Adrenal gland (tissue), 12 donors: ENCODE data around the gene PTPN23. TPM values are rescaled to one million over a fixed set of nuclear protein-coding genes. Genes with fewer than 3 reads are reported as not detected.

ENCODE experiments used
- DNase-seq, 7 donors: peaks; one replicate each; pipeline ENCODE4 v3.0.0-alpha.2; 2019 to 2020
- H3K27ac ChIP-seq, 5 donors: fragments of 200-600 bp; sonication (generic) in 4 of 5; 1 replicate in 3 of 5; 2 replicates in 2 of 5; pipeline versions ENCODE4 v1.5.1 to v1.8.0; 2016 to 2020; ENCODE audit warnings: mild to moderate bottlenecking in 1 of 5
- H3K27me3 ChIP-seq: fragments of 200-600 bp; 2 replicates; pipeline ENCODE4 v1.8.0; 2021
- H3K36me3 ChIP-seq, 2 donors: fragments of 200-600 bp; replicated peaks in 1 of 2; 1 replicate in 1 of 2; 2 replicates in 1 of 2; pipeline versions ENCODE4 v1.5.1 to v1.8.0; 2018 to 2022
- H3K4me1 ChIP-seq, 2 donors: fragments of 200-600 bp; replicated peaks in 1 of 2; 1 replicate in 1 of 2; 2 replicates in 1 of 2; pipeline versions ENCODE4 v1.5.1 to v1.8.0; 2018 to 2021
- H3K4me3 ChIP-seq, 4 donors: fragments of 200-600 bp; sonication (generic) in 3 of 4; one replicate each; pipeline ENCODE4 v1.5.1; 2016 to 2018
- H3K9me3 ChIP-seq, 3 donors: fragments of 200-600 bp; sonication (generic) in 1 of 3; replicated peaks in 1 of 3; 1 replicate in 2 of 3; 2 replicates in 1 of 3; pipeline versions ENCODE4 v1.5.1 to v1.8.0; 2016 to 2021
- POLR2A ChIP-seq, 2 donors: fragments of 450-650 bp; IDR thresholded peaks; one replicate each; pipeline ENCODE4 v1.6.1; 2017; ENCODE audit warnings: antibody characterized with exemption in 2 of 2, mild to moderate bottlenecking in 2 of 2, moderate library complexity in 1 of 2
- WGBS, 4 donors: extraction: QIAGEN DNeasy Blood & Tissue Kit in 2 of 4; methylation state at CpG; one replicate each; pipeline versions ENCODE4 v1.1.5 to v1.1.7; 2013 to 2017; 5-methylcytosine and 5-hydroxymethylcytosine counted together
- intact Hi-C, 2 donors: fragments of 100-400 bp; cut with DNase I; formaldehyde crosslinking; loops; one replicate each; pipeline versions ENCODE4 v1.14.1 to v1.15.0; 2022 to 2023
- polyA plus RNA-seq, 3 donors: library from polyadenylated mRNA; stranded (reverse); fragments of 200-250 nt in 2 of 3; fragments of 350-450 nt in 1 of 3; fragmentation: Illumina TruSeq in 1 of 3; extraction: RNeasy Lipid Tissue Mini Kit (QIAGEN cat#74804) in 1 of 3; gene quantifications; one replicate each; pipeline ENCODE4 v1.2.3, GENCODE V29; 2013 to 2014
- total RNA-seq, 9 donors: library from RNA; depleted of rRNA in 4 of 9; stranded (reverse); fragments of >200 nt in 4 of 9; fragments of 120-200 nt in 1 of 9; fragmentation: NEBNext Ultra II Directional in 1 of 9; extraction: Animal tissue kit (Norgen Biotek cat#: 25700) in 1 of 9; gene quantifications; one replicate each; pipeline versions ENCODE4 v1.1.0 to v1.2.4, GENCODE V29; 2013 to 2023
- TF ChIP-seq, protein P1 (sequence below), 6 experiments: fragments of 450-650 bp in 4 of 6; fragments of 200-600 bp in 2 of 6; sonication (generic) in 1 of 6; IDR thresholded peaks; 1 replicate in 5 of 6; 2 replicates in 1 of 6; pipeline versions ENCODE4 v1.5.1 to v1.8.0; 2016 to 2021; ENCODE audit warnings: antibody characterized with exemption in 6 of 6, mild to moderate bottlenecking in 2 of 6, moderate library complexity in 1 of 6
- donor health status: healthy with polysubstance abuse.
- donor health status: Bipolar disorder and iron deficiency.
- donor health status: DM: yes; HTN: yes; CAD: no.
- donor health status: DM: no; HTN: no; CAD: no.
- donor health status: DM: no; HTN: no; CAD: no.
- donor health status: DM: yes; HTN: yes; CAD: no.

Gene PTPN23
- total and polyA plus RNA-seq, 12 donors: 8.4 to 70.0 (median 33.9) TPM

DNA sequence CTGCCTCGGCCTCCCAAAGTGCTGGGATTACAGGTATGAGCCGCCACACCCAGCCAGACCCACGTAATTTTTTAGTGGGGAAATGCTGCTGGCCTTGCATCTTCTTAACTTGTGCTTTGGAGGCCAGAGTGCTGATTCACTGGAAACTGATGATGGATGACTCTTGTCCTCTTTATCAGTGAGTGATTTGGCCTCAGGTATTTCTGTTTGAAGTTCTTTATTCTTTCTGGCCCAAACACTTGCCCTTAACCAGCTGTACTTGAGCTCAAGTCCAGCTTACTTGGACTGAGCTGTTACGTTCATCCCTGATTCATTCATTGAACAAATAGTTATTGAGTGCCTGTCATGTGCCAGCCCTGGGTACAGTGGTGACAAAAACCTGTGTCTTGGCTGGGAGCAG, 4.2 kb downstream of the PTPN23 start:
- WGBS, 4 donors: 33 to 45% (median 38%) methylated on average over 3 to 4 of the region's 4 CpGs

DNA sequence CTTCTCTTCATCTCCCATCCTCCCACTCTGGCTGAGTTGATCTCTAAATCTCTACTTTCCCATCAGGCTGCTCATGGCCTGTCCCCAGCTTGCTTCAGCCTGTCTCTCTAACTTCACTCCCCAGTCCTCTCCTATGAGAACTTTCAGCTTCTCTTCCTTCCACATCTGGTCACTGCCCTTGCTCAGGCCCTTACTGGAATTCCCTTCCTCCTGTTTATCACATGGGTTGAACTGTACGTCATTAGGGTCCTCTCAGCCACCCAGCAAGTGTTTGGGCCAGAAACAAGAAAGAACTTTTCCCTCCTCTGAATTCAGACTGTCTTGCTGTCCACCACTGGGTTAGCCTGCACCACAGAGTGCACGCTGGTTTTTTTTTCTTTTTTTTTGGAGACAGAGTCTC, 5.0 kb downstream of the PTPN23 start:
- TF ChIP-seq, protein P1, sequence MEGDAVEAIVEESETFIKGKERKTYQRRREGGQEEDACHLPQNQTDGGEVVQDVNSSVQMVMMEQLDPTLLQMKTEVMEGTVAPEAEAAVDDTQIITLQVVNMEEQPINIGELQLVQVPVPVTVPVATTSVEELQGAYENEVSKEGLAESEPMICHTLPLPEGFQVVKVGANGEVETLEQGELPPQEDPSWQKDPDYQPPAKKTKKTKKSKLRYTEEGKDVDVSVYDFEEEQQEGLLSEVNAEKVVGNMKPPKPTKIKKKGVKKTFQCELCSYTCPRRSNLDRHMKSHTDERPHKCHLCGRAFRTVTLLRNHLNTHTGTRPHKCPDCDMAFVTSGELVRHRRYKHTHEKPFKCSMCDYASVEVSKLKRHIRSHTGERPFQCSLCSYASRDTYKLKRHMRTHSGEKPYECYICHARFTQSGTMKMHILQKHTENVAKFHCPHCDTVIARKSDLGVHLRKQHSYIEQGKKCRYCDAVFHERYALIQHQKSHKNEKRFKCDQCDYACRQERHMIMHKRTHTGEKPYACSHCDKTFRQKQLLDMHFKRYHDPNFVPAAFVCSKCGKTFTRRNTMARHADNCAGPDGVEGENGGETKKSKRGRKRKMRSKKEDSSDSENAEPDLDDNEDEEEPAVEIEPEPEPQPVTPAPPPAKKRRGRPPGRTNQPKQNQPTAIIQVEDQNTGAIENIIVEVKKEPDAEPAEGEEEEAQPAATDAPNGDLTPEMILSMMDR (IDR thresholded peaks at IDR 0.05): no peak
- TF ChIP-seq POLR2A (IDR thresholded peaks at IDR 0.05): no peak
- no peaks in the 10 kb centered on the region for H3K9me3 ChIP-seq
- H3K4me3 ChIP-seq: no peak overlapping the region
- no peaks in the 10 kb centered on the region for H3K36me3 ChIP-seq
- H3K27me3 ChIP-seq: no peaks in the 10 kb centered on the region
- intact Hi-C loops: no loop called here
- 70 to 86% (median 76%) methylated on average over 2 of the region's 2 CpGs for WGBS, 4 donors
- peak overlapping the region; percentile 33 to 85 (median 43) for H3K27ac ChIP-seq
- peak in 1 of 7 donors; percentile 37 for DNase-seq
- H3K4me1 ChIP-seq: peaks cover 14 to 43% of the 10 kb centered on the region in 2 donors

More for the DNA sequence above, 4.2 kb downstream of the PTPN23 start:
- Histone ChIP-seq H3K4me1 (peaks cover 7 to 36% of the 10 kb centered on the region in 2 donors), H3K27me3 (no peaks in the 10 kb centered on the region), H3K36me3 (no peaks in the 10 kb centered on the region), H3K9me3 (no peaks in the 10 kb centered on the region), H3K27ac (peak overlapping the region; percentile 33 to 85 (median 43)), H3K4me3 (no peak overlapping the region)
- intact Hi-C loops: no loop called here
- peak in 6 of 7 donors; percentile 37 to 74 (median 68) for DNase-seq
- TF ChIP-seq, protein P1 (IDR thresholded peaks at IDR 0.05): no peak
- TF ChIP-seq POLR2A (IDR thresholded peaks at IDR 0.05): no peak

DNA sequence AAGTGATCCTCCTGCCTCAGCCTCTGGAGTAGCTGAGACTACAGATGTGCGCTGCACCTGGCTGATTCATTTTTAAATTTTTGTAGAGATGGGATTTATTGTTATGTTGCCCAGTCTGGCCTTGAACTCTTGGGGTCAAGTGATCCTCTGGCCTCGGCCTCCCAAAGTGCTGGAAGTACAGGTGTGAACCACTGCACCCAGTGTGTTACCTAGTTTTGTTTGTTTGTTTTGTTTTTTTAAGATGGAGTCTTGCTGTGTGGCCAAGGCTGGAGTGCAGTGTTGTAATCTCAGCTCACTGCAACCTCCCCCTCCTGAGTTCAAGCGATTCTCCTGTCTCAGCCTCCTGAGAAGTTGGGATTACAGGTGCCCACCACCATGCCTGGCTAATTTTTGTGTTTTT, 12.1 kb downstream of the PTPN23 start:
- no peak for TF ChIP-seq POLR2A (IDR thresholded peaks at IDR 0.05)
- TF ChIP-seq, protein P1 (IDR thresholded peaks at IDR 0.05): no peak
- no peak overlapping the region for H3K4me3 ChIP-seq
- no peaks in the 10 kb centered on the region for H3K9me3 ChIP-seq
- H3K36me3 ChIP-seq: peaks cover 0 to 18% of the 10 kb centered on the region in 2 donors
- no peak overlapping the region for H3K27ac ChIP-seq
- intact Hi-C loops: no loop called here
- DNase-seq: no peak
- H3K4me1 ChIP-seq: peaks cover 19 to 62% of the 10 kb centered on the region in 2 donors
- no peaks in the 10 kb centered on the region for H3K27me3 ChIP-seq
- 91 to 100% (median 94%) methylated on average over 3 of the region's 3 CpGs for WGBS, 4 donors

DNA sequence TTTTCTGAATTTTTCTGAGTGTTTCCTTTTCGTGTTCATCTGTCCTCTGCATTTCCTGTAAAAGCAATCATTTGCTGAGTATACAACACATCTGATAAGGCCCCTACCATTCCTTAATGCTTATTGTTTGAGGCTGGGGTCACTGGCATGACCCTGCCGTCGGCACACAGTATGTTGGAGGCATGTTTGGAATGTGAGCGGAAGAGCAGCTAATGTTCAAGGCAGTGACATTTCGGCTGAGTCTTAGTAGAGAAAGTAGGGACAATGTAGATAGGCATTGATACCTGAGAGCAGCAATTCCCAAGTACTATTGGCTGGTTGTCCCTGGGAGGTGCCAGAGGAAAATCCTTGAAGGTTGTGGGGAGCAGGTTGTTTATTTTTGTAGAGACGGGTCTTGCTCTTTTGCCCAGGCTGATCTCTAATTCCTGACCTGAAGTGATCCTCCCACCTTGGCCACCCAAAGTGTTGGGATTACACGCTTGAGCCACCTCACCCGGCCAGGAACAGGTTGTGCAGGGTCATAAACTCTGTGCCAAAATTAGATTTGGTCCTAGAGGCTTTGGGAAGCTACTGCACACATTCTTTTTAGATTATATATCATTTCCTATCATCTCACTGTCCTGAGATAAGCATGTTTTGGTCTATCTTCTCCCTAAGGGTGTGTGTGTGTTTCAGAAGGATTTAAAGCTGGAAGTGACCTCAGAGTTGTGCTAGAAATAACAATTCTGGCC, 13.5 kb downstream of the PTPN23 start:
- H3K4me3 ChIP-seq: no peak overlapping the region
- no peak for TF ChIP-seq POLR2A (IDR thresholded peaks at IDR 0.05)
- TF ChIP-seq, protein P1 (IDR thresholded peaks at IDR 0.05): peak in 4 of 6 experiments; percentile 18 to 51 (median 26)
- H3K27me3 ChIP-seq: no peaks in the 10 kb centered on the region
- no peaks in the 10 kb centered on the region for H3K9me3 ChIP-seq
- WGBS, 4 donors: 29 to 39% (median 34%) methylated on average over 8 of the region's 8 CpGs
- H3K27ac ChIP-seq: peak overlapping the region in 4 of 5 donors; percentile 39 to 86 (median 59)
- peaks cover 0 to 27% of the 10 kb centered on the region in 2 donors for H3K36me3 ChIP-seq
- H3K4me1 ChIP-seq: peaks cover 19 to 62% of the 10 kb centered on the region in 2 donors
- intact Hi-C loops: no loop called here
- peak in 3 of 7 donors; percentile 41 to 58 (median 54) for DNase-seq
